ENCODE data around the gene RBFOX1. TPM values are rescaled to one million over a fixed set of nuclear protein-coding genes. Genes with fewer than 3 reads are reported as not detected.

RBFOX1 gene
- polyA plus RNA-seq, 1 donor from 2014 or later: 56.8 TPM

DNA sequence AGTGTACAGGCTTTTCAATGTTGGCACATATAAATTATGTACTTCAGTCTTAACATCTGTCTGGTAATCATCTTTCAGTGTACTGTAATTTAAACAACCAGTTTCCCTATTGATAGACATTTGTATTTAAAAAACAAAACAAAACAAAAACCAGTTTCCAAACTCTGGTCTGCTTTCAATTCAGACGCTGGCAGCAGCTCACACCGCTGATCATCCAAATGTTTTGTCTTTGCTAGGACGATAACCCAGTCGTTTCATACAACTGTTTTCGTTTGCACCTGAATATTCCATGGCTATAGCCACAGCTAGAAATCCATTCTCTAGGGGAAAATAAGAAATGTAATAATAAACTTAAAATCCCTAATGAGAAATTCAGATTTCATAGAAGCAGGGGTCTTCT, 47.8 kb downstream of the RBFOX1 start:
- no peak overlapping the region for H3K4me2 ChIP-seq (ENCODE audit: low read length)
- no peak overlapping the region for H2AFZ ChIP-seq (ENCODE audit: low read depth, low read length)
- TF ChIP-seq, protein P1, sequence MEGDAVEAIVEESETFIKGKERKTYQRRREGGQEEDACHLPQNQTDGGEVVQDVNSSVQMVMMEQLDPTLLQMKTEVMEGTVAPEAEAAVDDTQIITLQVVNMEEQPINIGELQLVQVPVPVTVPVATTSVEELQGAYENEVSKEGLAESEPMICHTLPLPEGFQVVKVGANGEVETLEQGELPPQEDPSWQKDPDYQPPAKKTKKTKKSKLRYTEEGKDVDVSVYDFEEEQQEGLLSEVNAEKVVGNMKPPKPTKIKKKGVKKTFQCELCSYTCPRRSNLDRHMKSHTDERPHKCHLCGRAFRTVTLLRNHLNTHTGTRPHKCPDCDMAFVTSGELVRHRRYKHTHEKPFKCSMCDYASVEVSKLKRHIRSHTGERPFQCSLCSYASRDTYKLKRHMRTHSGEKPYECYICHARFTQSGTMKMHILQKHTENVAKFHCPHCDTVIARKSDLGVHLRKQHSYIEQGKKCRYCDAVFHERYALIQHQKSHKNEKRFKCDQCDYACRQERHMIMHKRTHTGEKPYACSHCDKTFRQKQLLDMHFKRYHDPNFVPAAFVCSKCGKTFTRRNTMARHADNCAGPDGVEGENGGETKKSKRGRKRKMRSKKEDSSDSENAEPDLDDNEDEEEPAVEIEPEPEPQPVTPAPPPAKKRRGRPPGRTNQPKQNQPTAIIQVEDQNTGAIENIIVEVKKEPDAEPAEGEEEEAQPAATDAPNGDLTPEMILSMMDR (IDR thresholded peaks at IDR 0.05; ENCODE audit: poor library complexity, severe bottlenecking): no peak
- TF ChIP-seq TAF1 (IDR thresholded peaks at IDR 0.05; ENCODE audit: low read depth): no peak
- no peak overlapping the region for H3K27ac ChIP-seq (ENCODE audit: low read length)
- no peaks in the 10 kb centered on the region for H3K36me3 ChIP-seq (ENCODE audit: insufficient read depth, low read length)
- H4K20me1 ChIP-seq (ENCODE audit: insufficient read depth): no peaks in the 10 kb centered on the region
- no peaks in the 10 kb centered on the region for H3K9me2 ChIP-seq (ENCODE audit: insufficient read depth, low read length)
- no peaks in the 10 kb centered on the region for H3K79me2 ChIP-seq (replicated peaks; ENCODE audit: insufficient read depth, low read length)
- no peaks in the 10 kb centered on the region for H3K27me3 ChIP-seq (ENCODE audit: insufficient read depth, low read depth, low read length)
- H3K4me3 ChIP-seq (ENCODE audit: low read length): no peak overlapping the region
- no peak overlapping the region for H3K9ac ChIP-seq (ENCODE audit: low read length)
- no peaks in the 10 kb centered on the region for H3K9me3 ChIP-seq (ENCODE audit: low read length)
- no peaks in the 10 kb centered on the region for H3F3A ChIP-seq (ENCODE audit: insufficient read depth, low read length, poor library complexity, severe bottlenecking)

DNA sequence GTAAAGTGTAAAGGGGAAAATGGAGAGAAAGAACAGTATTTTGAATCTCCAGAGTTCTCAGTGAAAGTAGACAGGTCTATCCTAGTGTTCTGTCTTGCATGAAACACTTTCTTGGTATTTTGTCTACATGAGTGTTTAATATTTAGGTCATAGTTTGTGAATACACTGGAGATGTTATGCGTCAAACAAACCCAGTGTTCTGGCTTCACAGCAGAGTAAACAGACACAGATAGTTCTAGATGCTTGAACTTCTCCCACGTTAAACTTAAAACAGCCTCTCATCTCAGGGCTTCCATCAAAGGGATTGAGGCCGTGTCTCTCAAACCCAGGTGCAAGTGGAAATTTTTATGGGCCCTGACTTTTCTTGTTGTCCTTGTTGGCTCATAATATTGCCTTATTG, 48.3 kb downstream of the RBFOX1 start:
- Histone ChIP-seq H3K9ac (ENCODE audit: low read length) (no peak overlapping the region), H4K20me1 (ENCODE audit: insufficient read depth) (no peaks in the 10 kb centered on the region)
- TF ChIP-seq EZH2 (IDR thresholded peaks at IDR 0.05; ENCODE audit: borderline replicate concordance, insufficient read depth, low read length, poor library complexity, severe bottlenecking) (no peak), TAF1 (IDR thresholded peaks at IDR 0.05; ENCODE audit: low read depth) (no peak), EP300 (conservative IDR thresholded peaks at IDR 0.05; ENCODE audit: poor library complexity, severe bottlenecking) (no peak), RAD21 (conservative IDR thresholded peaks at IDR 0.05) (no peak), SMC3 (conservative IDR thresholded peaks at IDR 0.05; ENCODE audit: poor library complexity) (no peak), POLR2AphosphoS5 (IDR thresholded peaks at IDR 0.05) (no peak), MXI1 (conservative IDR thresholded peaks at IDR 0.05; ENCODE audit: poor library complexity, severe bottlenecking) (no peak)
- TF ChIP-seq, protein P2, sequence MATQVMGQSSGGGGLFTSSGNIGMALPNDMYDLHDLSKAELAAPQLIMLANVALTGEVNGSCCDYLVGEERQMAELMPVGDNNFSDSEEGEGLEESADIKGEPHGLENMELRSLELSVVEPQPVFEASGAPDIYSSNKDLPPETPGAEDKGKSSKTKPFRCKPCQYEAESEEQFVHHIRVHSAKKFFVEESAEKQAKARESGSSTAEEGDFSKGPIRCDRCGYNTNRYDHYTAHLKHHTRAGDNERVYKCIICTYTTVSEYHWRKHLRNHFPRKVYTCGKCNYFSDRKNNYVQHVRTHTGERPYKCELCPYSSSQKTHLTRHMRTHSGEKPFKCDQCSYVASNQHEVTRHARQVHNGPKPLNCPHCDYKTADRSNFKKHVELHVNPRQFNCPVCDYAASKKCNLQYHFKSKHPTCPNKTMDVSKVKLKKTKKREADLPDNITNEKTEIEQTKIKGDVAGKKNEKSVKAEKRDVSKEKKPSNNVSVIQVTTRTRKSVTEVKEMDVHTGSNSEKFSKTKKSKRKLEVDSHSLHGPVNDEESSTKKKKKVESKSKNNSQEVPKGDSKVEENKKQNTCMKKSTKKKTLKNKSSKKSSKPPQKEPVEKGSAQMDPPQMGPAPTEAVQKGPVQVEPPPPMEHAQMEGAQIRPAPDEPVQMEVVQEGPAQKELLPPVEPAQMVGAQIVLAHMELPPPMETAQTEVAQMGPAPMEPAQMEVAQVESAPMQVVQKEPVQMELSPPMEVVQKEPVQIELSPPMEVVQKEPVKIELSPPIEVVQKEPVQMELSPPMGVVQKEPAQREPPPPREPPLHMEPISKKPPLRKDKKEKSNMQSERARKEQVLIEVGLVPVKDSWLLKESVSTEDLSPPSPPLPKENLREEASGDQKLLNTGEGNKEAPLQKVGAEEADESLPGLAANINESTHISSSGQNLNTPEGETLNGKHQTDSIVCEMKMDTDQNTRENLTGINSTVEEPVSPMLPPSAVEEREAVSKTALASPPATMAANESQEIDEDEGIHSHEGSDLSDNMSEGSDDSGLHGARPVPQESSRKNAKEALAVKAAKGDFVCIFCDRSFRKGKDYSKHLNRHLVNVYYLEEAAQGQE (IDR thresholded peaks at IDR 0.05; ENCODE audit: borderline replicate concordance): no peak
- TF ChIP-seq, protein P1 (IDR thresholded peaks at IDR 0.05; ENCODE audit: poor library complexity, severe bottlenecking): no peak

More for the DNA sequence above, 48.3 kb downstream of the RBFOX1 start:
- H3K4me2 ChIP-seq (ENCODE audit: low read length): no peak overlapping the region
- no peak overlapping the region for H2AFZ ChIP-seq (ENCODE audit: low read depth, low read length)
- H3K79me2 ChIP-seq (replicated peaks; ENCODE audit: insufficient read depth, low read length): no peaks in the 10 kb centered on the region
- no peaks in the 10 kb centered on the region for H3K9me2 ChIP-seq (ENCODE audit: insufficient read depth, low read length)
- no peak overlapping the region for H3K27ac ChIP-seq (ENCODE audit: low read length)
- no peak overlapping the region for H3K4me3 ChIP-seq (ENCODE audit: low read length)
- H3F3A ChIP-seq (ENCODE audit: insufficient read depth, low read length, poor library complexity, severe bottlenecking): no peaks in the 10 kb centered on the region
- H3K36me3 ChIP-seq (ENCODE audit: insufficient read depth, low read length): no peaks in the 10 kb centered on the region
- no peaks in the 10 kb centered on the region for H3K27me3 ChIP-seq (ENCODE audit: insufficient read depth, low read depth, low read length)
- H3K9me3 ChIP-seq (ENCODE audit: low read length): no peaks in the 10 kb centered on the region
